ENCODE data around the gene GNG7.

DNA sequence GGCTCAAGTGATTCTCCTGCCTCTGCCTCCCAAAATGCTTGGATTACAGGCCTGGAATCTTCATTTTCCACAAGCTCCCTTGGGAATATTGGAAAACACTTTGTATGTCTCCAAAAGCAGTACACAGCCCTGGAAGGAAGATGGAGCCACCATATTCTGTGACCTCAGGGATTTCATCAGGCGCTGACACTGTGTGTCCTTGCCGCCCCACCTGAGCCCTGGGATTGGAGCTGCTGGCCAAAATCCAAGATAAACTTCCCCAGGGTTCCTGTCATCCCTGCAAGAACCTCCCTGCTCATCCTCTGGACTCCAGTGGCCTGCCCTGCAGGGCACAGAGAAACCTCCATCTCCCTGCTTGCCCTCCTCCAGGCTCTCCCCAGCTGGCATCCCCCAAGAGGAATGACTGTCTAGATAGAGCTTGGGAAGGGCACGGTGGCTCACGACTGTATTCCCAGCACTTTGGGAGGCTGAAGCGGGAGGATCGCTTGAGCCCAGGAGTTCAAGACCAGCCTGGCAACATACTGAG lies 1.3 kb upstream of the GNG7 start:
- TF ChIP-seq, protein P1, sequence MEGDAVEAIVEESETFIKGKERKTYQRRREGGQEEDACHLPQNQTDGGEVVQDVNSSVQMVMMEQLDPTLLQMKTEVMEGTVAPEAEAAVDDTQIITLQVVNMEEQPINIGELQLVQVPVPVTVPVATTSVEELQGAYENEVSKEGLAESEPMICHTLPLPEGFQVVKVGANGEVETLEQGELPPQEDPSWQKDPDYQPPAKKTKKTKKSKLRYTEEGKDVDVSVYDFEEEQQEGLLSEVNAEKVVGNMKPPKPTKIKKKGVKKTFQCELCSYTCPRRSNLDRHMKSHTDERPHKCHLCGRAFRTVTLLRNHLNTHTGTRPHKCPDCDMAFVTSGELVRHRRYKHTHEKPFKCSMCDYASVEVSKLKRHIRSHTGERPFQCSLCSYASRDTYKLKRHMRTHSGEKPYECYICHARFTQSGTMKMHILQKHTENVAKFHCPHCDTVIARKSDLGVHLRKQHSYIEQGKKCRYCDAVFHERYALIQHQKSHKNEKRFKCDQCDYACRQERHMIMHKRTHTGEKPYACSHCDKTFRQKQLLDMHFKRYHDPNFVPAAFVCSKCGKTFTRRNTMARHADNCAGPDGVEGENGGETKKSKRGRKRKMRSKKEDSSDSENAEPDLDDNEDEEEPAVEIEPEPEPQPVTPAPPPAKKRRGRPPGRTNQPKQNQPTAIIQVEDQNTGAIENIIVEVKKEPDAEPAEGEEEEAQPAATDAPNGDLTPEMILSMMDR (IDR thresholded peaks at IDR 0.05; ENCODE audit: extremely low read depth in 1 of 2, insufficient read depth in 1 of 2, low read depth in 1 of 2, low read length in 2 of 2), result no peak
- TF ChIP-seq POLR2A (IDR thresholded peaks at IDR 0.05; ENCODE audit: low read depth, low read length) (no peak), POLR2AphosphoS5 (IDR thresholded peaks at IDR 0.05; ENCODE audit: insufficient read depth, low read depth, low read length) (no peak), EZH2 (IDR thresholded peaks at IDR 0.05; ENCODE audit: borderline replicate concordance, low read depth, low read length, severe bottlenecking) (no peak), FOS (IDR thresholded peaks at IDR 0.05; ENCODE audit: borderline replicate concordance, insufficient read depth, low read length) (no peak), JUN (IDR thresholded peaks at IDR 0.05; ENCODE audit: borderline replicate concordance, insufficient read depth, insufficient read length, low read depth) (no peak)

Measured in endothelial cell of umbilical vein (primary cell).